Lower leg skin (tissue), 4 donors: ENCODE measurements around the gene FAM234A. TPM values are rescaled to one million over a fixed set of nuclear protein-coding genes. Genes with fewer than 3 reads are reported as not detected.

Experiments
- DNase-seq, 2 donors: peaks; one replicate each; pipeline ENCODE4 v3.0.0-alpha.2; 2019; ENCODE audit warnings: low spot score in 2 of 2
- H3K4me3 ChIP-seq: fragments of 200-600 bp; sonication (generic); 2 replicates; pipeline ENCODE4 v1.5.1; 2017; ENCODE audit warnings: mild to moderate bottlenecking, low read depth; ENCODE audit not compliant: poor library complexity, severe bottlenecking
- CTCF ChIP-seq, 3 donors: fragments of 450-650 bp; IDR thresholded peaks; one replicate each; pipeline ENCODE4 v1.5.1; 2016; ENCODE audit warnings: antibody characterized with exemption in 3 of 3, mild to moderate bottlenecking in 3 of 3, moderate library complexity in 2 of 3
- POLR2A ChIP-seq, 2 donors: fragments of 450-650 bp; IDR thresholded peaks; one replicate each; pipeline ENCODE4 v1.6.1; 2016 to 2017; ENCODE audit warnings: antibody characterized with exemption in 2 of 2, mild to moderate bottlenecking in 1 of 2, moderate library complexity in 1 of 2
- WGBS, 2 donors: methylation state at CpG; one replicate each; pipeline ENCODE4 v1.1.5; 2018; 5-methylcytosine and 5-hydroxymethylcytosine counted together
- intact Hi-C: fragments of 100-400 bp; cut with DNase I; formaldehyde crosslinking; loops from one replicate; pipeline ENCODE4 v1.15.0; 2023; ENCODE audit warnings: low total_unique reads
- total RNA-seq, 4 donors: library from RNA; depleted of rRNA; stranded (reverse); fragments of >200 nt; gene quantifications; one replicate each; pipeline ENCODE4 v1.1.0, GENCODE V29; 2016

Gene FAM234A
- total RNA-seq, 4 donors from 2014 or later: 61.4 to 123 (median 110) TPM

GRCh38 chr16:279531-279930 is 44.9 kb downstream of the FAM234A start:
- no peak overlapping the region for H3K4me3 ChIP-seq
- intact Hi-C loops: no loop called here
- DNase-seq: no peak
- WGBS, 2 donors: 66 to 88% methylated on average over 5 to 7 of the region's 7 CpGs
- no peak for TF ChIP-seq POLR2A (IDR thresholded peaks at IDR 0.05)
- TF ChIP-seq CTCF (IDR thresholded peaks at IDR 0.05): no peak

GRCh38 chr16:280005-280460 is 45.4 kb downstream of the FAM234A start:
- no peak overlapping the region for H3K4me3 ChIP-seq
- WGBS, 2 donors: 0 to 19% methylated on average over 10 to 17 of the region's 47 CpGs
- TF ChIP-seq POLR2A (IDR thresholded peaks at IDR 0.05) (no peak), CTCF (IDR thresholded peaks at IDR 0.05) (no peak)
- intact Hi-C loops: no loop called here
- no peak for DNase-seq

GRCh38 chr16:280552-280951 is 45.9 kb downstream of the FAM234A start, which contains the start of gene ARHGDIG:
Gene ARHGDIG, plus strand, starts transcription at chr16:280591. Its CDS starts 90 bp downstream, at chr16:280681.
- no peak for DNase-seq
- 0% methylated on average over 2 of the region's 54 CpGs; no CpG with 5 or more reads in 1 of the 2 donors for WGBS, 2 donors
- intact Hi-C loops: no loop called here
- no peak within 1 kb of the TSS for H3K4me3 ChIP-seq
- TF ChIP-seq POLR2A (IDR thresholded peaks at IDR 0.05) (no peak), CTCF (IDR thresholded peaks at IDR 0.05) (no peak)

- TF ChIP-seq POLR2A (IDR thresholded peaks at IDR 0.05): no peak
- TF ChIP-seq CTCF (IDR thresholded peaks at IDR 0.05): no peak
- H3K4me3 ChIP-seq: no peak overlapping the region
- DNase-seq: no peak
Measured at GRCh38 chr16:280991-281659, 46.5 kb downstream of the FAM234A start.

GRCh38 chr16:281660-282255 is 47.1 kb downstream of the FAM234A start:
- WGBS, 2 donors: 26 to 47% methylated on average over 25 of the region's 25 CpGs
- no peak for DNase-seq
- no peak overlapping the region for H3K4me3 ChIP-seq
- TF ChIP-seq POLR2A (IDR thresholded peaks at IDR 0.05) (no peak), CTCF (IDR thresholded peaks at IDR 0.05) (no peak)
- intact Hi-C loops: no loop called here

More at GRCh38 chr16:280991-281659, 46.5 kb downstream of the FAM234A start:
- intact Hi-C loops: no loop called here
- 55 to 57% methylated on average over 21 of the region's 27 CpGs for WGBS, 2 donors
